HepG2 (cell line): ENCODE measurements around the gene RASL12. TPM values are rescaled to one million over a fixed set of nuclear protein-coding genes. Genes with fewer than 3 reads are reported as not detected.

Source experiments
- ETV5 ChIP-seq: IDR thresholded peaks from 2 replicates; pipeline ENCODE4 v1.6.1; 2018; ENCODE audit warnings: missing biosample characterization, missing genetic modification reagents, inconsistent platforms, borderline replicate concordance
- FOXO1 ChIP-seq: sonication (generic); formaldehyde crosslinking; IDR thresholded peaks from 2 replicates; pipeline ENCODE4 v1.4.0; 2020; ENCODE audit warnings: missing genetic modification reagents
- IKZF4 ChIP-seq: sonication (generic); formaldehyde crosslinking; IDR thresholded peaks from 2 replicates; pipeline ENCODE4 v1.5.1; 2020; ENCODE audit warnings: borderline replicate concordance, mild to moderate bottlenecking, low read depth, missing genetic modification reagents; ENCODE audit errors: not compliant biosample characterization
- JUN ChIP-seq: sonication (generic); formaldehyde crosslinking; IDR thresholded peaks from 2 replicates; pipeline ENCODE4 v1.4.0; 2020; ENCODE audit warnings: mild to moderate bottlenecking, missing genetic modification reagents
- NCOA1 ChIP-seq: sonication (generic); formaldehyde crosslinking; IDR thresholded peaks from 2 replicates; pipeline ENCODE4 v1.9.0; 2021; ENCODE audit warnings: missing genetic modification reagents
- NFE2L2 ChIP-seq: fragments of 150-350 bp; IDR thresholded peaks from 2 replicates; pipeline ENCODE4 v1.6.1; 2014; ENCODE audit warnings: low read length
- NFKBIZ ChIP-seq: IDR thresholded peaks from 2 replicates; pipeline ENCODE4 v1.6.1; 2018; ENCODE audit warnings: missing genetic modification reagents, missing compliant biosample characterization
- PAF1 ChIP-seq: IDR thresholded peaks from 2 replicates; pipeline ENCODE4 v1.6.1; 2016; ENCODE audit warnings: missing genetic modification reagents, missing compliant biosample characterization
- PAWR ChIP-seq: sonication (generic); formaldehyde crosslinking; IDR thresholded peaks from 2 replicates; pipeline ENCODE4 v1.4.0; 2020; ENCODE audit warnings: missing genetic modification reagents, mild to moderate bottlenecking, borderline replicate concordance
- REL ChIP-seq: sonication (generic); formaldehyde crosslinking; conservative IDR thresholded peaks from 2 replicates; pipeline ENCODE4 v1.8.0; 2022; ENCODE audit warnings: mild to moderate bottlenecking, missing genetic modification reagents, moderate library complexity
- SMAD3 ChIP-seq: sonication (generic); formaldehyde crosslinking; IDR thresholded peaks from 2 replicates; pipeline ENCODE4 v1.4.0; 2020; ENCODE audit warnings: missing genetic modification reagents
- SMC3 ChIP-seq: IDR thresholded peaks from 2 replicates; pipeline ENCODE4 v1.6.1; 2011; ENCODE audit warnings: low read length, improper control_type of control experiment
- SNAI1 ChIP-seq: sonication (generic); formaldehyde crosslinking; IDR thresholded peaks from 2 replicates; pipeline ENCODE4 v1.5.0; 2020; ENCODE audit warnings: mild to moderate bottlenecking, missing genetic modification reagents, borderline replicate concordance
- ZBTB21 ChIP-seq: sonication (generic); formaldehyde crosslinking; IDR thresholded peaks from 2 replicates; pipeline ENCODE4 v1.4.0; 2020; ENCODE audit warnings: missing genetic modification reagents
- ZNF124 ChIP-seq: sonication (generic); formaldehyde crosslinking; IDR thresholded peaks from 2 replicates; pipeline ENCODE4 v1.4.0; 2020; ENCODE audit warnings: missing genetic modification reagents
- ZNF282 ChIP-seq: fragments of 450-650 bp; IDR thresholded peaks from 2 replicates; pipeline ENCODE4 v1.6.1; 2018; ENCODE audit not compliant: partially characterized antibody
- ZNF335 ChIP-seq: sonication (generic); formaldehyde crosslinking; IDR thresholded peaks from 2 replicates; pipeline ENCODE4 v1.4.0; 2020; ENCODE audit warnings: missing genetic modification reagents
- ZNF432 ChIP-seq: sonication (generic); formaldehyde crosslinking; IDR thresholded peaks from 2 replicates; pipeline ENCODE4 v1.5.0; 2020; ENCODE audit warnings: missing genetic modification reagents, mild to moderate bottlenecking, borderline replicate concordance
- ZNF546 ChIP-seq: sonication (generic); formaldehyde crosslinking; conservative IDR thresholded peaks from 2 replicates; pipeline ENCODE4 v1.8.1; 2023; ENCODE audit warnings: mild to moderate bottlenecking, missing genetic modification reagents
- ZNF572 ChIP-seq: sonication (generic); formaldehyde crosslinking; IDR thresholded peaks from 2 replicates; pipeline ENCODE4 v1.5.1; 2020; ENCODE audit warnings: mild to moderate bottlenecking, missing genetic modification reagents
- ZNF678 ChIP-seq: sonication (generic); formaldehyde crosslinking; IDR thresholded peaks from 2 replicates; pipeline ENCODE4 v1.4.0; 2020; ENCODE audit warnings: mild to moderate bottlenecking, missing genetic modification reagents
- ZNF839 ChIP-seq: sonication (generic); formaldehyde crosslinking; IDR thresholded peaks from 2 replicates; pipeline ENCODE4 v1.4.0; 2020; ENCODE audit warnings: missing genetic modification reagents, mild to moderate bottlenecking, borderline replicate concordance
- ZNF850 ChIP-seq: sonication (generic); formaldehyde crosslinking; conservative IDR thresholded peaks from 2 replicates; pipeline ENCODE4 v1.9.0; 2021; ENCODE audit warnings: mild to moderate bottlenecking, missing genetic modification reagents
- ZSCAN31 ChIP-seq: sonication (generic); formaldehyde crosslinking; IDR thresholded peaks from 2 replicates; pipeline ENCODE4 v1.5.0; 2020; ENCODE audit warnings: low read depth, mild to moderate bottlenecking, missing genetic modification reagents
- polyA plus RNA-seq, 8 experiments: library from polyadenylated mRNA; depleted of rRNA in 3 of 8; stranded (reverse) in 7 of 8; unstranded in 1 of 8; fragments of >200 nt; fragmentation: Illumina TruSeq in 4 of 8; extraction: Trizol in 4 of 8; gene quantifications; 2 replicates each; pipeline versions ENCODE4 v1.2.1 to v1.2.3, GENCODE V29; 2011 to 2016; ENCODE audit warnings: low read depth in 4 of 8, missing spikeins in 1 of 8, mixed read lengths in 1 of 8; ENCODE audit not compliant: insufficient read depth in 1 of 8
- total RNA-seq, 5 experiments: library from RNA; depleted of rRNA; stranded (reverse); fragments of >200 nt; fragmentation: Illumina TruSeq; extraction: Trizol; gene quantifications; 2 replicates each; pipeline ENCODE4 v1.2.3, GENCODE V29; 2016; ENCODE audit warnings: low read depth in 1 of 5
- TF ChIP-seq, protein P1 (sequence below): sonication (generic); formaldehyde crosslinking; IDR thresholded peaks from 2 replicates; pipeline ENCODE4 v1.4.0; 2020; ENCODE audit warnings: missing genetic modification reagents, borderline replicate concordance
- TF ChIP-seq, protein P2 (sequence below): IDR thresholded peaks from 2 replicates; pipeline ENCODE4 v1.6.1; 2016; ENCODE audit warnings: missing genetic modification reagents, missing compliant biosample characterization
- TF ChIP-seq, protein P3 (sequence below): sonication (generic); formaldehyde crosslinking; IDR thresholded peaks from 2 replicates; pipeline ENCODE4 v1.4.0; 2020; ENCODE audit warnings: missing genetic modification reagents, low read depth, mild to moderate bottlenecking, borderline replicate concordance
- TF ChIP-seq, protein P4 (sequence below): sonication (generic); formaldehyde crosslinking; IDR thresholded peaks from 2 replicates; pipeline ENCODE4 v1.8.1; 2023; ENCODE audit warnings: mild to moderate bottlenecking, missing genetic modification reagents, borderline replicate concordance

RASL12 gene
- total and polyA plus RNA-seq, 2 of the 13 experiments (the other 11 are each of a cell fraction or from before 2014, with no cell fraction given): 0.16 to 0.55 TPM

DNA sequence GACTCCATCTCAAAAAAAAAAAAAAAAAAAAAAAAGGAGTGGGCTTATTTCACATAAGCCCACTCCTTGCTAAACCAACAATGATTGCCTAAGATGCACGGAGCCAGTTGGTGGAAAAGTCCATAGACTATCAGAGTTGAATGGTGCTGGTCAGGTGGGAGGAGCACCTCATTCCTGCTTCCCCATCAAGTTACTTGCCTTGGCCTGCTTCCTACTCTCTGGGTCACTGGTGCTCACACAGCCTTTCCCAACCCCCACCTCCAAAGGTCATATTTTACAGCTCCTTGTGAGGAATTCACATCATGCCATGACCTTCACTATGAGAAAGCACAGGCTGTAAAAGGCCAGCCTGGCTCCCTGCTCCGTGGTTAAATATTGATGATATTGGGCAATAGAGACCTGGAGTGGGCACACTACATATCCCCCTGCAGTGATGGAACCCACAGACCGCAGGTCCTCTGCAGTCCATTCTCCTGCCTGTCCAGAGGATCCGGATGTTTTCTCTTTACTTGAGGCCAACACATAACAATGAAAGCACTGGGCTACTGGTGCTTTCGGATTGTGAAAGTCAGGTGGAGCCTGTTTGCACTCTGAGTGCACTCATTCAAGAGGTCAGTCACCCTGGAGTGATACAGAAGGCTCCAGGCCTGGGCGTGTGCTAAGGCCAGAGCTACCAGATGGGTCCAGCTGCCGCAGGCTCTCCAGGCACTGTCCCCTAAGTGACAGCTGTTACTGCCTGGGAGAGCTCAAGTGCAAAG, 22.9 kb downstream of the RASL12 start, which contains the start of gene SLC51B (continued):
- TF ChIP-seq PAWR (CRISPR knock-in tag): no peak
- 0 out of 2 replicates have a peak, but pooled peaks have one; percentile 55 for TF ChIP-seq SNAI1 (CRISPR knock-in tag)
- no peak for TF ChIP-seq PAF1
- TF ChIP-seq ZNF124: no peak
- no peak for TF ChIP-seq ZNF839 (CRISPR knock-in tag)
- 0 out of 2 replicates have a peak, but pooled peaks have one; percentile 75 for TF ChIP-seq ZNF572 (CRISPR knock-in tag)
- peak; percentile 33; the same call in 1 of the 2 replicates for TF ChIP-seq SMC3
- TF ChIP-seq, protein P1, sequence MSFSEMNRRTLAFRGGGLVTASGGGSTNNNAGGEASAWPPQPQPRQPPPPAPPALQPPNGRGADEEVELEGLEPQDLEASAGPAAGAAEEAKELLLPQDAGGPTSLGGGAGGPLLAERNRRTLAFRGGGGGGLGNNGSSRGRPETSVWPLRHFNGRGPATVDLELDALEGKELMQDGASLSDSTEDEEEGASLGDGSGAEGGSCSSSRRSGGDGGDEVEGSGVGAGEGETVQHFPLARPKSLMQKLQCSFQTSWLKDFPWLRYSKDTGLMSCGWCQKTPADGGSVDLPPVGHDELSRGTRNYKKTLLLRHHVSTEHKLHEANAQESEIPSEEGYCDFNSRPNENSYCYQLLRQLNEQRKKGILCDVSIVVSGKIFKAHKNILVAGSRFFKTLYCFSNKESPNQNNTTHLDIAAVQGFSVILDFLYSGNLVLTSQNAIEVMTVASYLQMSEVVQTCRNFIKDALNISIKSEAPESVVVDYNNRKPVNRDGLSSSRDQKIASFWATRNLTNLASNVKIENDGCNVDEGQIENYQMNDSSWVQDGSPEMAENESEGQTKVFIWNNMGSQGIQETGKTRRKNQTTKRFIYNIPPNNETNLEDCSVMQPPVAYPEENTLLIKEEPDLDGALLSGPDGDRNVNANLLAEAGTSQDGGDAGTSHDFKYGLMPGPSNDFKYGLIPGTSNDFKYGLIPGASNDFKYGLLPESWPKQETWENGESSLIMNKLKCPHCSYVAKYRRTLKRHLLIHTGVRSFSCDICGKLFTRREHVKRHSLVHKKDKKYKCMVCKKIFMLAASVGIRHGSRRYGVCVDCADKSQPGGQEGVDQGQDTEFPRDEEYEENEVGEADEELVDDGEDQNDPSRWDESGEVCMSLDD (CRISPR knock-in tag): peak; percentile 10; the same call in 1 of the 2 replicates
- TF ChIP-seq IKZF4 (CRISPR knock-in tag): no peak
- no peak for TF ChIP-seq NCOA1 (CRISPR knock-in tag)
- TF ChIP-seq NFKBIZ: peak; percentile 83
- TF ChIP-seq, protein P2, sequence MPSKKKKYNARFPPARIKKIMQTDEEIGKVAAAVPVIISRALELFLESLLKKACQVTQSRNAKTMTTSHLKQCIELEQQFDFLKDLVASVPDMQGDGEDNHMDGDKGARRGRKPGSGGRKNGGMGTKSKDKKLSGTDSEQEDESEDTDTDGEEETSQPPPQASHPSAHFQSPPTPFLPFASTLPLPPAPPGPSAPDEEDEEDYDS (CRISPR knock-in tag): peak; percentile 70
- TF ChIP-seq ZNF678 (CRISPR knock-in tag): no peak
- peak; percentile 85 for TF ChIP-seq ZNF335 (CRISPR knock-in tag)
- peak; percentile 62; the same call in 1 of the 2 replicates for TF ChIP-seq ZSCAN31
- TF ChIP-seq ZNF282: no peak
- TF ChIP-seq ZNF432 (CRISPR knock-in tag): no peak
- peak; percentile 97 for TF ChIP-seq ETV5
- TF ChIP-seq, protein P3, sequence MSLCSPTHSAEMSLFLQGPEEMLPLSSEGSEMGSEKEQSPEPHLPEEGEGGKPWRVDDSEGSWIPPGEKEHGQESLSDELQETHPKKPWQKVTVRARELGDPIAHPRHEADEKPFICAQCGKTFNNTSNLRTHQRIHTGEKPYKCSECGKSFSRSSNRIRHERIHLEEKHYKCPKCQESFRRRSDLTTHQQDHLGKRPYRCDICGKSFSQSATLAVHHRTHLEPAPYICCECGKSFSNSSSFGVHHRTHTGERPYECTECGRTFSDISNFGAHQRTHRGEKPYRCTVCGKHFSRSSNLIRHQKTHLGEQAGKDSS (CRISPR knock-in tag): peak; percentile 76
- peak; percentile 33; the same call in 1 of the 2 replicates for TF ChIP-seq JUN
- TF ChIP-seq, protein P4, sequence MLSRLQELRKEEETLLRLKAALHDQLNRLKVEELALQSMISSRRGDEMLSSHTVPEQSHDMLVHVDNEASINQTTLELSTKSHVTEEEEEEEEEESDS (CRISPR knock-in tag): no peak
- no peak for TF ChIP-seq NFE2L2
- TF ChIP-seq REL (CRISPR knock-in tag): no peak
- peak; percentile 92 for TF ChIP-seq FOXO1 (CRISPR knock-in tag)
- no peak for TF ChIP-seq ZNF850
- peak; percentile 83 for TF ChIP-seq SMAD3 (CRISPR knock-in tag)
- TF ChIP-seq ZNF546 (CRISPR knock-in tag): no peak
- peak; percentile 52; the same call in 1 of the 2 replicates for TF ChIP-seq ZBTB21 (CRISPR knock-in tag)
